DND-41 (cell line): ENCODE measurements around the gene SND1.

ENCODE experiments used
- ATAC-seq: fragments of 200-7000 bp; cut with Tn5 transposase; 3 replicates; pipeline ENCODE4 v1.9.1; 2021; ENCODE audit warnings: low read depth; ENCODE audit not compliant: insufficient read depth
- DNase-seq: peaks from one replicate; pipeline ENCODE4 v3.0.0-alpha.2; 2020
- H2AFZ ChIP-seq: 2 replicates; pipeline ENCODE4 v1.6.0; 2012; ENCODE audit warnings: low read depth, low read length
- H3K27ac ChIP-seq: 2 replicates; pipeline ENCODE4 v1.5.1; 2012; ENCODE audit warnings: low read length, inconsistent platforms
- H3K27me3 ChIP-seq: fragments of 200-600 bp; sonication (generic); 2 replicates; pipeline ENCODE4 v1.6.0; 2012; ENCODE audit warnings: low read length, mild to moderate bottlenecking, inconsistent platforms; ENCODE audit not compliant: insufficient read depth, poor library complexity
- H3K36me3 ChIP-seq: 2 replicates; pipeline ENCODE4 v1.5.1; 2012; ENCODE audit warnings: low read length, inconsistent platforms; ENCODE audit not compliant: insufficient read depth
- H3K4me1 ChIP-seq: 2 replicates; pipeline ENCODE4 v1.5.1; 2012; ENCODE audit warnings: mild to moderate bottlenecking, low read length; ENCODE audit not compliant: insufficient read depth
- H3K4me2 ChIP-seq: 2 replicates; pipeline ENCODE4 v1.6.0; 2012; ENCODE audit warnings: mild to moderate bottlenecking, moderate library complexity, low read length, inconsistent platforms; ENCODE audit not compliant: insufficient read depth
- H3K4me3 ChIP-seq, 2 experiments: fragments of 200-600 bp in 1 of 2; shearing (Covaris generic) in 1 of 2; 2 replicates each; pipeline ENCODE4 v1.5.1; 2012 to 2016; ENCODE audit warnings: inconsistent platforms in 2 of 2, low read length in 2 of 2, mild to moderate bottlenecking in 2 of 2, low read depth in 1 of 2, moderate library complexity in 1 of 2
- H3K79me2 ChIP-seq: 2 replicates; pipeline ENCODE4 v1.6.0; 2012; ENCODE audit warnings: low read length, inconsistent platforms; ENCODE audit not compliant: insufficient read depth
- H3K9ac ChIP-seq: 2 replicates; pipeline ENCODE4 v1.6.0; 2012; ENCODE audit warnings: low read depth, mild to moderate bottlenecking, inconsistent platforms, low read length, moderate library complexity
- H3K9me3 ChIP-seq: 2 replicates; pipeline ENCODE4 v1.5.1; 2012; ENCODE audit warnings: low read length, moderate library complexity, mild to moderate bottlenecking, inconsistent platforms; ENCODE audit not compliant: insufficient read depth, severe bottlenecking
- H4K20me1 ChIP-seq: 2 replicates; pipeline ENCODE4 v1.6.0; 2012; ENCODE audit warnings: low read length; ENCODE audit not compliant: insufficient read depth
- CTCF ChIP-seq: IDR thresholded peaks from 2 replicates; pipeline ENCODE4 v1.5.1; 2012; ENCODE audit warnings: borderline replicate concordance, low read length, moderate library complexity, mild to moderate bottlenecking; ENCODE audit not compliant: poor library complexity, severe bottlenecking; ENCODE audit errors: extremely low read depth
- EZH2 ChIP-seq: IDR thresholded peaks from 3 replicates; pipeline ENCODE4 v1.6.1; 2012; ENCODE audit warnings: borderline replicate concordance, low read depth, mild to moderate bottlenecking, moderate library complexity, low read length, inconsistent platforms; ENCODE audit not compliant: severe bottlenecking

The SND1 gene

GRCh38 chr7:128119036-128119435 is 467.0 kb downstream of the SND1 start:
- Histone ChIP-seq H3K36me3 (no peaks in the 10 kb centered on the region), H3K79me2 (no peaks in the 10 kb centered on the region), H3K9me3 (no peaks in the 10 kb centered on the region), H4K20me1 (no peaks in the 10 kb centered on the region), H3K27me3 (no peaks in the 10 kb centered on the region), H3K4me1 (no peaks in the 10 kb centered on the region), H2AFZ (no peak overlapping the region), H3K4me3 (no peak overlapping the region), H3K9ac (no peak overlapping the region), H3K4me2 (no peak overlapping the region), H3K27ac (no peak overlapping the region)
- TF ChIP-seq EZH2 (no peak), CTCF (no peak)
- DNase-seq (no peak), ATAC-seq (no peak; the same call in 2 of the 3 replicates)

- Histone ChIP-seq H3K4me2 (no peak overlapping the region), H3K27me3 (peaks cover 4% of the 10 kb centered on the region), H2AFZ (no peak overlapping the region), H3K36me3 (no peaks in the 10 kb centered on the region), H3K9me3 (no peaks in the 10 kb centered on the region), H3K27ac (no peak overlapping the region), H4K20me1 (no peaks in the 10 kb centered on the region), H3K4me1 (no peaks in the 10 kb centered on the region), H3K9ac (no peak overlapping the region), H3K4me3 (no peak overlapping the region), H3K79me2 (no peaks in the 10 kb centered on the region)
- TF ChIP-seq EZH2 (no peak), CTCF (no peak)
- ATAC-seq (no peak), DNase-seq (no peak)
Observed at GRCh38 chr7:128120116-128120515, 468.1 kb downstream of the SND1 start.

GRCh38 chr7:128120976-128121490 is 469.0 kb downstream of the SND1 start:
- Histone ChIP-seq H3K9me3 (no peaks in the 10 kb centered on the region), H3K9ac (no peak overlapping the region), H3K4me1 (no peaks in the 10 kb centered on the region), H2AFZ (no peak overlapping the region), H3K27me3 (peaks cover 4% of the 10 kb centered on the region), H3K36me3 (no peaks in the 10 kb centered on the region), H3K27ac (no peak overlapping the region), H3K4me3 (no peak overlapping the region), H3K4me2 (no peak overlapping the region), H3K79me2 (no peaks in the 10 kb centered on the region), H4K20me1 (no peaks in the 10 kb centered on the region)
- ATAC-seq = no peak
- no peak for DNase-seq
- TF ChIP-seq EZH2 (no peak), CTCF (no peak)

GRCh38 chr7:128121711-128122530 is 469.9 kb downstream of the SND1 start:
- Histone ChIP-seq H3K9ac (no peak overlapping the region), H4K20me1 (no peaks in the 10 kb centered on the region), H3K4me1 (no peaks in the 10 kb centered on the region), H3K27ac (no peak overlapping the region), H3K79me2 (no peaks in the 10 kb centered on the region), H3K36me3 (no peaks in the 10 kb centered on the region), H3K27me3 (peaks cover 4% of the 10 kb centered on the region), H3K4me2 (no peak overlapping the region), H2AFZ (no peak overlapping the region), H3K9me3 (no peaks in the 10 kb centered on the region), H3K4me3 (no peak overlapping the region)
- DNase-seq = no peak
- TF ChIP-seq CTCF = no peak
- TF ChIP-seq EZH2 = no peak
- no peak for ATAC-seq
